ENCODE results near the gene MYO5C. TPM values are rescaled to one million over a fixed set of nuclear protein-coding genes. Genes with fewer than 3 reads are reported as not detected.

MYO5C gene
- total RNA-seq, 1 donor from 2014 or later = 24.1 TPM

DNA sequence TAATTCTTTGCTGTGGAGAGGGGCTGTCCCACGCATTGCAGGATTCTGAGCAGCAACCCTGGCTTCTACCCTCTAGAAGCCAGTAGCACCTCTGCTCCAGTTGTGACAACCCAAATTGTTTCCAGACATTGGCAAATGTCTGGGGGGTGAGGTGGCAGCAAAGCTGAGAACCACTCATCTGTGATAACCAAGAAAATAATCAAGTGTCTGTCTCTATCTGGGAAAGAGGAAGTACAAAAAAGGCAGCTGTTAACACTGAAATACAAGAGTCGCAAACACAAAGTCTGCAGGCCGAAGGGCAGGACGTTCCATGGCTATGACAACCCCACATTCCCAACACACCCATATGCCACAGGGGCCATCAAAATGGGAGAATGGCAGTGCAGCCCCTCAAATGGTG, 62.2 kb downstream of the MYO5C start:
- no peak overlapping the region for H3K4me3 Mint-ChIP-seq
- Histone ChIP-seq H3K4me3 (no peak overlapping the region), H3K79me2 (ENCODE audit: low read depth) (no peaks in the 10 kb centered on the region), H3K4me1 (no peaks in the 10 kb centered on the region), H3K4me2 (no peak overlapping the region), H3F3A (ENCODE audit: low read depth) (no peaks in the 10 kb centered on the region), H3K27ac (no peak overlapping the region), H3K36me3 (no peaks in the 10 kb centered on the region), H3K9ac (no peak overlapping the region), H3K27me3 (no peaks in the 10 kb centered on the region), H4K20me1 (ENCODE audit: low read depth) (no peaks in the 10 kb centered on the region), H3K9me3 (ENCODE audit: low read depth) (no peaks in the 10 kb centered on the region), H2AFZ (replicated peaks) (no peak overlapping the region)
- no peaks in the 10 kb centered on the region for H3K9me3 Mint-ChIP-seq
- DNase-seq (ENCODE audit: low spot score) = no peak
- H3K4me1 Mint-ChIP-seq = no peaks in the 10 kb centered on the region
- H3K36me3 Mint-ChIP-seq = peaks cover 10% of the 10 kb centered on the region
- no peak for TF ChIP-seq EZH2phosphoT487 (IDR thresholded peaks at IDR 0.05)
- no peak for TF ChIP-seq EZH2 (IDR thresholded peaks at IDR 0.05)
- TF ChIP-seq, protein P1, sequence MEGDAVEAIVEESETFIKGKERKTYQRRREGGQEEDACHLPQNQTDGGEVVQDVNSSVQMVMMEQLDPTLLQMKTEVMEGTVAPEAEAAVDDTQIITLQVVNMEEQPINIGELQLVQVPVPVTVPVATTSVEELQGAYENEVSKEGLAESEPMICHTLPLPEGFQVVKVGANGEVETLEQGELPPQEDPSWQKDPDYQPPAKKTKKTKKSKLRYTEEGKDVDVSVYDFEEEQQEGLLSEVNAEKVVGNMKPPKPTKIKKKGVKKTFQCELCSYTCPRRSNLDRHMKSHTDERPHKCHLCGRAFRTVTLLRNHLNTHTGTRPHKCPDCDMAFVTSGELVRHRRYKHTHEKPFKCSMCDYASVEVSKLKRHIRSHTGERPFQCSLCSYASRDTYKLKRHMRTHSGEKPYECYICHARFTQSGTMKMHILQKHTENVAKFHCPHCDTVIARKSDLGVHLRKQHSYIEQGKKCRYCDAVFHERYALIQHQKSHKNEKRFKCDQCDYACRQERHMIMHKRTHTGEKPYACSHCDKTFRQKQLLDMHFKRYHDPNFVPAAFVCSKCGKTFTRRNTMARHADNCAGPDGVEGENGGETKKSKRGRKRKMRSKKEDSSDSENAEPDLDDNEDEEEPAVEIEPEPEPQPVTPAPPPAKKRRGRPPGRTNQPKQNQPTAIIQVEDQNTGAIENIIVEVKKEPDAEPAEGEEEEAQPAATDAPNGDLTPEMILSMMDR (IDR thresholded peaks at IDR 0.05) = no peak
- peaks cover 6% of the 10 kb centered on the region for H3K27me3 Mint-ChIP-seq (ENCODE audit: insufficient read depth, low read depth)
- H3K27ac Mint-ChIP-seq = no peak overlapping the region

DNA sequence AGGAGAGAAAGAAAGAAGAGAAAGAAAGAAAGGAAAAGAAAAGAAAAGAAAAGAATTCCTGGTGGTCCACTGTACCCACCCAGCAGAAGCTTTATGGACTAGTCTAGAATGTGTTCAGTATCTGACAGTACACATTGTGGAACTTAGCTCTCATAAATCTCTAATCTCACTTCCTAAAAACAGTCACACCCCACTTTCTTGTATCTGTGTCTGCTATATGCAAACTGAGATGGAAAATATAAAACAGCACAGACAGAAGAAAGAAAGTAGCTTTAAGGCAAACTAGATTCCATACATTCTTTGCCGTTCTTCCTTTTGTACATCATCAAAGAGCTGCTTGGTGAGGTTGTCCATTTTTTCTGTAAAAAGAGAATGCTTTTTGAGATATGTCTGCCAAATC, 63.3 kb downstream of the MYO5C start:
- Histone ChIP-seq H3F3A (ENCODE audit: low read depth) (peaks cover 6% of the 10 kb centered on the region), H3K27me3 (no peaks in the 10 kb centered on the region), H4K20me1 (ENCODE audit: low read depth) (no peaks in the 10 kb centered on the region), H3K4me1 (no peaks in the 10 kb centered on the region), H3K79me2 (ENCODE audit: low read depth) (no peaks in the 10 kb centered on the region), H3K4me2 (no peak overlapping the region), H2AFZ (replicated peaks) (no peak overlapping the region), H3K4me3 (no peak overlapping the region), H3K9me3 (ENCODE audit: low read depth) (no peaks in the 10 kb centered on the region), H3K36me3 (no peaks in the 10 kb centered on the region), H3K9ac (no peak overlapping the region), H3K27ac (no peak overlapping the region)
- peaks cover 5% of the 10 kb centered on the region for H3K4me1 Mint-ChIP-seq
- H3K9me3 Mint-ChIP-seq = no peaks in the 10 kb centered on the region
- TF ChIP-seq, protein P1 (IDR thresholded peaks at IDR 0.05) = no peak
- TF ChIP-seq EZH2 (IDR thresholded peaks at IDR 0.05) = no peak
- TF ChIP-seq EZH2phosphoT487 (IDR thresholded peaks at IDR 0.05) = no peak
- no peak overlapping the region for H3K4me3 Mint-ChIP-seq
- H3K36me3 Mint-ChIP-seq = peaks cover 10% of the 10 kb centered on the region
- H3K27ac Mint-ChIP-seq = no peak overlapping the region
- peaks cover 6% of the 10 kb centered on the region for H3K27me3 Mint-ChIP-seq (ENCODE audit: insufficient read depth, low read depth)
- no peak for DNase-seq (ENCODE audit: low spot score)

DNA sequence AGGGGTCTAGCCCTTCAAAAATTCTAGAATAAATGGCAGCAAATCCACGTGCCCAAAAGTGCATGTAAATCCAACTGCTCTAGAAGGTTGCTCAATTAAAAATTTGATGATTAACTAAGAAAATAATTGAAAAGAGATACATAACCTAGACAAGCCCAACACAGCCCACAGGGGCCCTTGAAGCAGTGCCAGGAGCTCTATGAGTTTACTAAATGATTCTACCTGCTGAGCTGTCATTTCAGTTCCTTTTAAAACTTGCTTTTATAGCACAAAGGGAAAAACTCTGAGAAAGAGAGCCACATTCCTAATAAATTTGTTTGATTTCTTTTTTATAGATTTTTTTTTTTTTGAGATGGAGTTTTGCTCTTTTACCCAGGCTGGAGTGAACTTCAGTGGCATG, 65.5 kb downstream of the MYO5C start:
- H3K4me1 ChIP-seq = no peaks in the 10 kb centered on the region
- no peak for DNase-seq (ENCODE audit: low spot score)
- Mint-ChIP-seq H3K4me1 (peaks cover 6% of the 10 kb centered on the region), H3K27me3 (ENCODE audit: insufficient read depth, low read depth) (peaks cover 6% of the 10 kb centered on the region), H3K36me3 (peaks cover 5% of the 10 kb centered on the region), H3K9me3 (no peaks in the 10 kb centered on the region), H3K4me3 (no peak overlapping the region), H3K27ac (no peak overlapping the region)
- no peak overlapping the region for H3K27ac ChIP-seq
- TF ChIP-seq EZH2phosphoT487 (IDR thresholded peaks at IDR 0.05) = no peak
- TF ChIP-seq, protein P1 (IDR thresholded peaks at IDR 0.05) = no peak
- TF ChIP-seq EZH2 (IDR thresholded peaks at IDR 0.05) = no peak
- no peak overlapping the region for H3K9ac ChIP-seq
- H3K4me2 ChIP-seq = no peak overlapping the region
- H3K27me3 ChIP-seq = no peaks in the 10 kb centered on the region
- H3K4me3 ChIP-seq = no peak overlapping the region
- no peaks in the 10 kb centered on the region for H3K9me3 ChIP-seq (ENCODE audit: low read depth)
- no peaks in the 10 kb centered on the region for H4K20me1 ChIP-seq (ENCODE audit: low read depth)
- peaks cover 7% of the 10 kb centered on the region for H3F3A ChIP-seq (ENCODE audit: low read depth)
- H2AFZ ChIP-seq (replicated peaks) = no peak overlapping the region
- H3K36me3 ChIP-seq = no peaks in the 10 kb centered on the region
- no peaks in the 10 kb centered on the region for H3K79me2 ChIP-seq (ENCODE audit: low read depth)

Data from neural progenitor cell (in vitro differentiated cells).